ENCODE data around the gene CAB39L. TPM values are rescaled to one million over a fixed set of nuclear protein-coding genes. Genes with fewer than 3 reads are reported as not detected.

Gene CAB39L
- polyA plus RNA-seq, 1 donor (not counting 4 experiments of a cell fraction or from before 2014, with no cell fraction given): 10.1 TPM

DNA sequence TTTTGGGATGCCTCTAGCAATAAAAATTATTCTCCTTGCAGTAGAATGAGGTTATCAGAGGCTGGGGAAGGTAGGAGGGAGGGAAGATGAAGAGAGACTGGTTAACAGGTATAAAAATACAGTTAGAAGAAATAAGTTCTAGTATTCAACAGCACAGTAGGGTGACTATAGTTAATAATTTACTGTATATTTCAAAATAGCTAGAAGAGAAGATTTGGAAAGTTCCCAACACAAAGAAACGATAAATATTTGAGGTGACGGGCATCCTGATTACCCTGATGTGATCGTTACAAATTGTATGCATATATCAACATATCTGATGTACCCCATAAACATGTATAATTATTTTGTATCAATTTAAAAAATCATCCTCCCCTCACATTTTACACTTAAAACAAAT lies 102.3 kb downstream of the CAB39L start:
- Histone ChIP-seq H2AFZ (ENCODE audit: control insufficient read depth, low read length) (no peak overlapping the region), H3K36me3 (ENCODE audit: control insufficient read depth in 2 of 2, extremely low read depth in 1 of 2, insufficient read depth in 2 of 2, low read length in 2 of 2) (no peaks in the 10 kb centered on the region), H3K9me1 (ENCODE audit: control insufficient read depth, extremely low read depth, insufficient read depth, low read length) (no peaks in the 10 kb centered on the region), H3K4me2 (ENCODE audit: control insufficient read depth, extremely low read depth, insufficient read depth, low read depth, low read length) (no peak overlapping the region), H3K4me1 (ENCODE audit: control insufficient read depth, extremely low read depth, insufficient read depth, low read length) (no peaks in the 10 kb centered on the region), H3K9me3 (ENCODE audit: control insufficient read depth, low read depth, low read length) (no peaks in the 10 kb centered on the region), H3K79me2 (ENCODE audit: control insufficient read depth, insufficient read depth, low read length) (no peaks in the 10 kb centered on the region), H3K9ac (ENCODE audit: control insufficient read depth, extremely low read depth, insufficient read depth, low read length) (no peak overlapping the region), H3K4me3 (ENCODE audit: control insufficient read depth in 2 of 3, extremely low read depth in 1 of 3, insufficient read depth in 2 of 3, low read depth in 1 of 3, low read length in 3 of 3) (no peak overlapping the region), H3K27me3 (ENCODE audit: control insufficient read depth, extremely low read depth, insufficient read depth, low read length) (no peaks in the 10 kb centered on the region), H3K27ac (ENCODE audit: control insufficient read depth, insufficient read depth, low read length) (no peak overlapping the region), H4K20me1 (ENCODE audit: control insufficient read depth, extremely low read depth, insufficient read depth, low read length) (no peaks in the 10 kb centered on the region)
- no peak for FAIRE-seq
- no peak for TF ChIP-seq EZH2 (IDR thresholded peaks at IDR 0.05; ENCODE audit: low read length)
- TF ChIP-seq, protein P1, sequence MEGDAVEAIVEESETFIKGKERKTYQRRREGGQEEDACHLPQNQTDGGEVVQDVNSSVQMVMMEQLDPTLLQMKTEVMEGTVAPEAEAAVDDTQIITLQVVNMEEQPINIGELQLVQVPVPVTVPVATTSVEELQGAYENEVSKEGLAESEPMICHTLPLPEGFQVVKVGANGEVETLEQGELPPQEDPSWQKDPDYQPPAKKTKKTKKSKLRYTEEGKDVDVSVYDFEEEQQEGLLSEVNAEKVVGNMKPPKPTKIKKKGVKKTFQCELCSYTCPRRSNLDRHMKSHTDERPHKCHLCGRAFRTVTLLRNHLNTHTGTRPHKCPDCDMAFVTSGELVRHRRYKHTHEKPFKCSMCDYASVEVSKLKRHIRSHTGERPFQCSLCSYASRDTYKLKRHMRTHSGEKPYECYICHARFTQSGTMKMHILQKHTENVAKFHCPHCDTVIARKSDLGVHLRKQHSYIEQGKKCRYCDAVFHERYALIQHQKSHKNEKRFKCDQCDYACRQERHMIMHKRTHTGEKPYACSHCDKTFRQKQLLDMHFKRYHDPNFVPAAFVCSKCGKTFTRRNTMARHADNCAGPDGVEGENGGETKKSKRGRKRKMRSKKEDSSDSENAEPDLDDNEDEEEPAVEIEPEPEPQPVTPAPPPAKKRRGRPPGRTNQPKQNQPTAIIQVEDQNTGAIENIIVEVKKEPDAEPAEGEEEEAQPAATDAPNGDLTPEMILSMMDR (optimal IDR thresholded peaks at IDR 0.05 in 1 of 3, IDR thresholded peaks at IDR 0.05 in 1 of 3, conservative IDR thresholded peaks at IDR 0.05 in 1 of 3; ENCODE audit: extremely low read depth in 1 of 3, insufficient read depth in 2 of 3, low read length in 3 of 3): no peak
- dilution Hi-C loops (cut with MboI; ENCODE audit: extremely low pct_ligation_motif_present, low sequenced_read_pairs): no loop called here
- DNase-seq (ENCODE audit: low read depth, low spot score): no peak

DNA sequence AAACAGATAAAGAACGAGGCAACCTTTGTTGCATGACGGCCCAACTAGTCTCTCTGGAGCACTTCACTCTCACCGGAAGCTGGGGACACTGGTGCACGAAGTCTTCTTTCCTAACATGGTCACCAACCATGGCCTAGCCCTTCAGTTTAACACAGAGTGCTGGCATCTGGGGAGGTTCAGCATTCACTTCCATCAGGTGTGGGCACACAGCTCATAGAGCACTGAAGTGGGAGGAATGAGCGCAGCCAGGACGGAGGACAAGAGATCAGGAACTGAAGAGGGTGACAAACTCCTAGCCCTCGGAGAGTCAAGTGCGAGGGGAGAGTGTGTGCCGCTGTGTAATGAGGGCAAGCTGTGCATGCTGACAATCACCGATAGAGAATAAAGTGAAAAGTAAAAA lies 103.7 kb downstream of the CAB39L start:
- H4K20me1 ChIP-seq (ENCODE audit: control insufficient read depth, extremely low read depth, insufficient read depth, low read length): no peaks in the 10 kb centered on the region
- TF ChIP-seq, protein P1 (optimal IDR thresholded peaks at IDR 0.05 in 1 of 3, IDR thresholded peaks at IDR 0.05 in 1 of 3, conservative IDR thresholded peaks at IDR 0.05 in 1 of 3; ENCODE audit: extremely low read depth in 1 of 3, insufficient read depth in 2 of 3, low read length in 3 of 3): no peak
- no peak overlapping the region for H3K4me3 ChIP-seq (ENCODE audit: control insufficient read depth in 2 of 3, extremely low read depth in 1 of 3, insufficient read depth in 2 of 3, low read depth in 1 of 3, low read length in 3 of 3)
- no peak overlapping the region for H3K4me2 ChIP-seq (ENCODE audit: control insufficient read depth, extremely low read depth, insufficient read depth, low read depth, low read length)
- no peaks in the 10 kb centered on the region for H3K9me3 ChIP-seq (ENCODE audit: control insufficient read depth, low read depth, low read length)
- no peak overlapping the region for H3K27ac ChIP-seq (ENCODE audit: control insufficient read depth, insufficient read depth, low read length)
- no peaks in the 10 kb centered on the region for H3K79me2 ChIP-seq (ENCODE audit: control insufficient read depth, insufficient read depth, low read length)
- dilution Hi-C loops (cut with MboI; ENCODE audit: extremely low pct_ligation_motif_present, low sequenced_read_pairs): no loop called here
- no peak overlapping the region for H2AFZ ChIP-seq (ENCODE audit: control insufficient read depth, low read length)
- H3K4me1 ChIP-seq (ENCODE audit: control insufficient read depth, extremely low read depth, insufficient read depth, low read length): no peaks in the 10 kb centered on the region
- no peaks in the 10 kb centered on the region for H3K27me3 ChIP-seq (ENCODE audit: control insufficient read depth, extremely low read depth, insufficient read depth, low read length)
- H3K36me3 ChIP-seq (ENCODE audit: control insufficient read depth in 2 of 2, extremely low read depth in 1 of 2, insufficient read depth in 2 of 2, low read length in 2 of 2): no peaks in the 10 kb centered on the region
- H3K9ac ChIP-seq (ENCODE audit: control insufficient read depth, extremely low read depth, insufficient read depth, low read length): no peak overlapping the region
- no peaks in the 10 kb centered on the region for H3K9me1 ChIP-seq (ENCODE audit: control insufficient read depth, extremely low read depth, insufficient read depth, low read length)
- DNase-seq (ENCODE audit: low read depth, low spot score) (no peak), FAIRE-seq (no peak)

All from keratinocyte (primary cell).